GM12873 (cell line): ENCODE measurements around the gene BSPH1.

Experiments
- TF ChIP-seq, protein P1 (sequence below): IDR thresholded peaks from 2 replicates; pipeline ENCODE4 v1.5.1; 2012; ENCODE audit warnings: low read depth, mild to moderate bottlenecking, moderate library complexity, low read length, control low read depth; ENCODE audit not compliant: insufficient read depth; ENCODE audit errors: missing control alignments

BSPH1 gene

DNA sequence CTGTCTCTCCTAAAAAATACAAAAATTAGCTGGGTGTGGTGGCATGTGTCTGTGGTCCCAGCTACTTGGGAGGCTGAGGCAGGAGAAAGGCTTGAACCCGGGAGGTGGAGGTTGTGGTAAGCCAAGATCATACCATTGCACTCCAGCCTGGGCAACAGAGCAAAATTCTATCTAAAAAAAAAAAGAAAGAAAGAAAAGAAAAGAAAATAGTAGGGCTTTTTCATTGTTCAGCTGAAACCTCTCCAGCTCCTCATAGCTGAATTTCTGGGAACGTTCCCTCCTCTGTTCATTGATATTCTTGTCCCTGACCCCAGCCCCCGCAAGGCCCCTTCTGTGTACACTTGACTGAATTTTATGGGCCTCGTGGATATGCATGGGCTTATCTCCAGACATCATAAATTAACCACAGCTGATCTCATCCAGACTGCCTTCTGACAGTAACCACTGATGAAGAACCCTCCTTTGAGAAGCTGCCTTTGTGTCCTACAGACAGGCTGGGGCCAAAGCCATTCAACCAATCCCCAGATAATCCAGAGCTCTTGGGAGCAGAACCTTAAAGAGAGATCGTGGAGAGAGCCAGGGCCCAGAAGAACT lies 2.3 kb upstream of the BSPH1 start, which contains the start of gene ELSPBP1:
TSS of gene ELSPBP1 (plus strand) at position 424 of the 594 bp plus-strand sequence. CDS start 14,036 bp downstream, outside the sequence.
- TF ChIP-seq, protein P1, sequence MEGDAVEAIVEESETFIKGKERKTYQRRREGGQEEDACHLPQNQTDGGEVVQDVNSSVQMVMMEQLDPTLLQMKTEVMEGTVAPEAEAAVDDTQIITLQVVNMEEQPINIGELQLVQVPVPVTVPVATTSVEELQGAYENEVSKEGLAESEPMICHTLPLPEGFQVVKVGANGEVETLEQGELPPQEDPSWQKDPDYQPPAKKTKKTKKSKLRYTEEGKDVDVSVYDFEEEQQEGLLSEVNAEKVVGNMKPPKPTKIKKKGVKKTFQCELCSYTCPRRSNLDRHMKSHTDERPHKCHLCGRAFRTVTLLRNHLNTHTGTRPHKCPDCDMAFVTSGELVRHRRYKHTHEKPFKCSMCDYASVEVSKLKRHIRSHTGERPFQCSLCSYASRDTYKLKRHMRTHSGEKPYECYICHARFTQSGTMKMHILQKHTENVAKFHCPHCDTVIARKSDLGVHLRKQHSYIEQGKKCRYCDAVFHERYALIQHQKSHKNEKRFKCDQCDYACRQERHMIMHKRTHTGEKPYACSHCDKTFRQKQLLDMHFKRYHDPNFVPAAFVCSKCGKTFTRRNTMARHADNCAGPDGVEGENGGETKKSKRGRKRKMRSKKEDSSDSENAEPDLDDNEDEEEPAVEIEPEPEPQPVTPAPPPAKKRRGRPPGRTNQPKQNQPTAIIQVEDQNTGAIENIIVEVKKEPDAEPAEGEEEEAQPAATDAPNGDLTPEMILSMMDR, result no peak

DNA sequence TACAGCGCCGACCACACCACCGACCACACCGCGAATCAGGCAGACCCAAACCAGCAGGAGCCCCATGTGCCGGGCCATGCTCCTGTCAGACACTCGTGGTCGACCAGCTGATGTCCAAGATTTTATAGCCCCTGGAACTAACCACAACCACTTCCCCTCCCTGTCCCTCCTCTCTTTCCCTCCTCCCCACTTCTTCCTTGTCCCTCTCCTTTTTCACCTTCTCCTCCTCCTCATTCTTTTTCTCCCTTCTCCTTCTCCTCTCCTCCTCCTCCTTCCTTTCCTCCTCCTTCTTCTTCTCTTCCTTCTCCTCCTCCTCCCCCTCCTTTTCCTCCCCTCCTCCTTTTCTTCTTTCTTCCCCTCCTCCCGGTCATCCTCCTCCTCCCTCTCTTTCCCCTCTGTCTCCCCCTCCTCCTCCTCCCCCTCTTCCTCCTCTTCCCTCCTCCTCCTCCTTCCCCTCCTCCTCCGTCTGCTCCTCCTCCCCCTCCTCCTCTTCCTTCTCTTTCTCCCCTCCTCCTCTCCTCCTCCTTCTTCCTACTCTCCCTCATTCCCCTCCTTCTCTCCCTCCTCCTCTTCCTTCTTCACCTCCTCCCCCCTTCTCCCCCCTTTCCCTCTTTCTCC lies 670 bp downstream of the BSPH1 start:
- TF ChIP-seq, protein P1, result no peak

DNA sequence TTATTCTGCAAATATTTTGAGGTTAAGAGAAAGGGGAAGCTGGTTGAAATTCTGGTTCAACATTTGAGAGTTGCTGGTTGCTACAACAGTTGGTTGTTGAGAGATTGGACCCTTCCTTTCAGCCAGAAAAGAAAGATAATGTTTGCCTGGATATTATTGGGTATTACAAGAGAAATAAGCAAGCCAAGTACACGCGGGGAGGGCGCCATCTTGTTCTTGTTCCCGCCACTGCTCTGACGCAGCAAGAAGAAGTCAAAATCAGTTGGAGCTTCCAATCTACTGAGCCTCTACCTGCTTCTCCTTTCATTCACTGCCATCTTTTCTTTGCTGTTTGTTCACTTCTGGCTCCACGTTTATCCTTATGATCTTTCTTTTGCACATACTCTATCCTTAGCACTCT lies 18.4 kb downstream of the BSPH1 start:
- TF ChIP-seq, protein P1, result no peak

DNA sequence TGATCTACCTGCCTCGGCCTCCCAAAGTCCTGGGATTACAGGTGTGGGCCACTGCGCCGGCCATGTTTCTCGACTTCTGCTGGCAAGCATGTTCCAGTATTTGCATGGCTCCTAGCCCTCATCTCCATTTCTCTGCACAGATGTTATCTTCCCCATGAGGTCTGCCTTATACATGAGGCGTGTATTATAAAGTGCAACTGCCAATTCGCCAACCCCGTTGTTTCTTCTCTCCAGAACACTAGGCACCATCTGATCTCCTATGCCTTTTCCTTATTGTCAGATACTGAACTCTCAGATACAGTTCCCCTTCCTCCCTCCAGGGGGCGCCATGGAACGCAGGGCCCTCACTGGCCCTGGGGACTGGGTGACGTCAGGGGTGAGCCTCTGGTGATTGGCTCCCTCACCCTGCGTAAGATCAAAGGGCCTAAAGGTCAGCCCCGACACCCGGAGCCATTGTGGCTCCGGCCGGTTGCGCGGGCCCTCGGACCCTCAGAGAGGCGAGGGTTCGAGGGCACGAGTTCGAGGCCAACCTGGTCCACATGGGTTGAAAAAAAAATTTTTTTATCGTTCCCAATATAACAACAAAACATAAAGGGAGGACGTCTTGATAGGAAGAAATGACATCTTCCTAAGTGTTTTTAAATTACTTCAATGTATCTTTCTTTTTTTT lies 42.0 kb downstream of the BSPH1 start:
- TF ChIP-seq, protein P1, result peak; percentile 45
